Lower leg skin (tissue), 4 donors: ENCODE measurements around the gene PGBD5. TPM values are rescaled to one million over a fixed set of nuclear protein-coding genes. Genes with fewer than 3 reads are reported as not detected.

ENCODE experiments used
- DNase-seq, 2 donors: peaks; one replicate each; pipeline ENCODE4 v3.0.0-alpha.2; 2019; ENCODE audit warnings: low spot score in 2 of 2
- H3K4me3 ChIP-seq: fragments of 200-600 bp; sonication (generic); 2 replicates; pipeline ENCODE4 v1.5.1; 2017; ENCODE audit warnings: mild to moderate bottlenecking, low read depth; ENCODE audit not compliant: poor library complexity, severe bottlenecking
- POLR2A ChIP-seq, 2 donors: fragments of 450-650 bp; IDR thresholded peaks; one replicate each; pipeline ENCODE4 v1.6.1; 2016 to 2017; ENCODE audit warnings: antibody characterized with exemption in 2 of 2, mild to moderate bottlenecking in 1 of 2, moderate library complexity in 1 of 2
- WGBS, 2 donors: methylation state at CpG; one replicate each; pipeline ENCODE4 v1.1.5; 2018; 5-methylcytosine and 5-hydroxymethylcytosine counted together
- intact Hi-C: fragments of 100-400 bp; cut with DNase I; formaldehyde crosslinking; loops from one replicate; pipeline ENCODE4 v1.15.0; 2023; ENCODE audit warnings: low total_unique reads
- total RNA-seq, 4 donors: library from RNA; depleted of rRNA; stranded (reverse); fragments of >200 nt; gene quantifications; one replicate each; pipeline ENCODE4 v1.1.0, GENCODE V29; 2016
- TF ChIP-seq, protein P1 (sequence below), 3 donors: fragments of 450-650 bp; IDR thresholded peaks; one replicate each; pipeline ENCODE4 v1.5.1; 2016; ENCODE audit warnings: antibody characterized with exemption in 3 of 3, mild to moderate bottlenecking in 3 of 3, moderate library complexity in 2 of 3

Gene PGBD5
- total RNA-seq, 4 donors from 2014 or later: 0.04 to 1.6 (median 0.11) TPM

DNA sequence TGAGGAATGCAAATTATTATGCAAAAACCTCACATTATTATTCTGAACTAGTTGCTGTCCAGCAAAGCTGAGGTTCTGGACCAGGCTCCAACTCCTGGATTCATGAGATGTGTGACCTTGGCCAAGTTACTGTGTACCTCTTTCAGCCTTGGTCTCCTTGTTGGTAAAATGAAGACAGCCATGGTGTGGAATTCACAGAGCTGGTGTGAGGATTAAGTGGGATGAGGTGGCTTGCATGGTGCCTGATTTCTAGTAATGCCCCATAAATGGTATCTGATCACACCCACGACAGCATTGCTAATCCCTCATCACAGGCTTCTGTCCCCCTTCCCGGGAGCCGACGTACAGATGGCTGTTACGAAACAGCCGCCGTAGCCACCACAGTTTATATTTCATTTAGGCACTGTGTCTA is 59.6 kb downstream of the PGBD5 start:
- 78 to 81% methylated on average over 7 of the region's 7 CpGs for WGBS, 2 donors
- intact Hi-C loops: no loop called here

DNA sequence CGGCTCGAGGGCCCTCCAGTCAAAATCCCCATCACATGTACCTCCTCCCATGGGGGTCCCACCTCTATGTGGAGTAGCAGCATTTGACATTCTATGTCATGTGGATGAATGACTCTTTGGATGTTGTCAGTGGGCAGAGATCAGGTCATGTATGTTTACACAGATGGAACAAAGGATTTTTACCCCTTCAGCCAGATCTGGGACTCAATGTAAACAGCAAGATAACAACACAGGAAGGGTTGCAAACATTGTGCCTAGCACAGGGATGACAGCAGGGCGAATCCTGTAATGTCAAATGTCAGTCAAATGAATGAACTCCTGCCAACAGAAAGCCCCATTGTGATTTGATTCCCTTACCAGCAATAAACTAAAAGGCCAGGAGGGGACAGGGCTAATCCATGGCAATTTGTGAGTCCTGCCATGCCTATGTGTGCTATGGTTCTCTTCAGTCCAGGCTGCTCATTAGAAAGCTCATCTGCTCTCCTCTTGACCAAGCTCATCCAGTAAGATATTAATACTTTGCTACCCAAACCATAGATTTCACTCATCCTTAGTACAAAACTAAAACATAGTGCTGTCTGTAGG is 60.3 kb downstream of the PGBD5 start:
- intact Hi-C loops: no loop called here

More for the DNA sequence above, 59.6 kb downstream of the PGBD5 start:
- DNase-seq: no peak
- no peak overlapping the region for H3K4me3 ChIP-seq
- no peak for TF ChIP-seq POLR2A (IDR thresholded peaks at IDR 0.05)
- TF ChIP-seq, protein P1, sequence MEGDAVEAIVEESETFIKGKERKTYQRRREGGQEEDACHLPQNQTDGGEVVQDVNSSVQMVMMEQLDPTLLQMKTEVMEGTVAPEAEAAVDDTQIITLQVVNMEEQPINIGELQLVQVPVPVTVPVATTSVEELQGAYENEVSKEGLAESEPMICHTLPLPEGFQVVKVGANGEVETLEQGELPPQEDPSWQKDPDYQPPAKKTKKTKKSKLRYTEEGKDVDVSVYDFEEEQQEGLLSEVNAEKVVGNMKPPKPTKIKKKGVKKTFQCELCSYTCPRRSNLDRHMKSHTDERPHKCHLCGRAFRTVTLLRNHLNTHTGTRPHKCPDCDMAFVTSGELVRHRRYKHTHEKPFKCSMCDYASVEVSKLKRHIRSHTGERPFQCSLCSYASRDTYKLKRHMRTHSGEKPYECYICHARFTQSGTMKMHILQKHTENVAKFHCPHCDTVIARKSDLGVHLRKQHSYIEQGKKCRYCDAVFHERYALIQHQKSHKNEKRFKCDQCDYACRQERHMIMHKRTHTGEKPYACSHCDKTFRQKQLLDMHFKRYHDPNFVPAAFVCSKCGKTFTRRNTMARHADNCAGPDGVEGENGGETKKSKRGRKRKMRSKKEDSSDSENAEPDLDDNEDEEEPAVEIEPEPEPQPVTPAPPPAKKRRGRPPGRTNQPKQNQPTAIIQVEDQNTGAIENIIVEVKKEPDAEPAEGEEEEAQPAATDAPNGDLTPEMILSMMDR (IDR thresholded peaks at IDR 0.05): no peak

DNA sequence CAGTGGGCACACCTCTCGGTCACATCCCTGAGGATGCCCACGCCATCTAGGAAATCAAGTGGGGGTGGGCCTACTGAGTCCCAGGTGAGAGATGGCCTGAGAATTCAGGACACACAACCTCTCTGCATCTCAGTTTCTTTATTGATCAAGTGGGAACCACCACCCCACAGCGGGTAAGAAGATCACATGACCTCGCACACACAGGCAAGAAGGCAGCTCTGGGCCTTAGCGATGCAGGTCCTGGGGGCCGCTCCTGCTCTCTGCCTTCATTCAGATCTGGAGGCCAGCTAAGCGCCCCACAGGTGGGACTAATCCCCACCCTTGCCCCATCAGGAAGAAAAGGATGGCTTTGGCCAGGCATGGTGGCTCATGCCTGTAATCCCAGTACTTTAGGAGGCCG is 63.2 kb downstream of the PGBD5 start:
- DNase-seq: no peak
- intact Hi-C loops: no loop called here
- 94 to 96% methylated on average over 8 of the region's 8 CpGs for WGBS, 2 donors
- H3K4me3 ChIP-seq: no peak overlapping the region
- no peak for TF ChIP-seq POLR2A (IDR thresholded peaks at IDR 0.05)
- TF ChIP-seq, protein P1 (IDR thresholded peaks at IDR 0.05): no peak

More for the DNA sequence above, 60.3 kb downstream of the PGBD5 start:
- TF ChIP-seq POLR2A (IDR thresholded peaks at IDR 0.05): no peak
- TF ChIP-seq, protein P1 (IDR thresholded peaks at IDR 0.05): no peak
- no peak for DNase-seq
- no peak overlapping the region for H3K4me3 ChIP-seq
- 77 to 80% methylated on average over 3 of the region's 3 CpGs for WGBS, 2 donors

DNA sequence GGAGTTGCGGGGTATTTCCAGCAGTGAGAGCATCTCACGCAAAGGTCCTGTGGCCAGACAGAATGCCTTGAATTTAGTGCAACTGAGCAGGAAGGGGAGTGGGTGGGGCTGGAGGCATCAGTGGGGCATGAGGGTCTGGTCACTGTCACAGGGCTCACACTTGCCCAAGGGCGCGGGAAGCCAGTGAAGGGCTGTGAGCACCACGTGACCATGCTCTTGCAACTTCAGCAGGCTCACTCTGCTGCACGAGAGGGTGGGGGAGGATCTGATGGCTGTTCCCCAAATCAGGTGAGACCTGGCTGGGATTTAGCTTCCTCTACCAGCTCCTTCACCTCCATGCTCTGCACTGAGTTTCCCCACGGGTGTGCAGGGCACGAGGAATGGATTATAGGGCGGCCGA is 64.2 kb downstream of the PGBD5 start:
- intact Hi-C loops: no loop called here
- H3K4me3 ChIP-seq: no peak overlapping the region
- no peak for TF ChIP-seq POLR2A (IDR thresholded peaks at IDR 0.05)
- TF ChIP-seq, protein P1 (IDR thresholded peaks at IDR 0.05): no peak
- no peak for DNase-seq
- WGBS, 2 donors: 84 to 88% methylated on average over 10 of the region's 10 CpGs

DNA sequence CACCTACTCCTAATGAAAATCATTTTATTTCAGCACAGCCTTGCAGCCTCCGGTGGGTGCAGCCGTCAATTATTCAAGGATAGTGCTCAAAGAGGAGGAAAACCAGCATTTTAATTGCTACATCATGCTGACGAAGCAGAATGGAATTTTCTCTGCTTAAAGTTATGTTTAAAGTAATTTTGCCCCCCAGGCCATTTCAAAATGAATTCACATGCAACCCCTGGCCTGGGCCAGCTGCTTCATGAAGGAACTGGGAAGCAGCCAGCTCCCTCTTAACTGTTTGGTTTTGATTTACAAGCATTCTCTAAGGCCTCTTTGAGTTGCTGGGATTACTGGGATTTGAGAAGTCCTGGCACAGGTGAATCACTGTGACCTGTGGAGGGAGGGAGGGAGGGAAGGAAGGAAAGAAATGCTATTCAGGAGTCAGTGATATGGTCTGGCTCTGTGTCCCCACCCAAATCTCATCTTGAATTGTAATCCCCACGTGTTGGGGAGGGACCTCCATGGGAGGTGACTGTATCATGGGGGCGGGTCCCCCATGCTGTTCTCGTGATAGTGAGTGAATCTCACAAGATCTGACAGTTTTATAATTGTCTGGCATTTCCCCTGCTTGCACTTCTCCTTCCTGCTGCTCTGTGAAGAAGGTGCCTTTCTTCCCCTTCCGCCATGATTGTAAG is 66.0 kb downstream of the PGBD5 start:
- no peak for DNase-seq
- intact Hi-C loops: no loop called here
- WGBS, 2 donors: 48 to 50% methylated on average over 7 of the region's 7 CpGs
- TF ChIP-seq POLR2A (IDR thresholded peaks at IDR 0.05): no peak
- TF ChIP-seq, protein P1 (IDR thresholded peaks at IDR 0.05): no peak
- H3K4me3 ChIP-seq: no peak overlapping the region
